Epithelial cell of proximal tubule (primary cell): ENCODE data around the gene GRIK3. TPM values are rescaled to one million over a fixed set of nuclear protein-coding genes. Genes with fewer than 3 reads are reported as not detected.

Experiments used
- DNase-seq: peaks from one replicate; pipeline ENCODE4 v3.0.0-alpha.2; 2011; ENCODE audit warnings: low read depth
- H3K4me3 ChIP-seq: 2 replicates; pipeline ENCODE4 v1.5.1; 2011; ENCODE audit warnings: low read depth, mild to moderate bottlenecking, low read length
- CTCF ChIP-seq: conservative IDR thresholded peaks from 2 replicates; pipeline ENCODE4 v1.5.1; 2012; ENCODE audit warnings: low read depth, mild to moderate bottlenecking, low read length
- total RNA-seq: library from RNA; depleted of rRNA; stranded (reverse); fragments of >200 nt; gene quantifications from 2 replicates; pipeline ENCODE4 v1.2.3, GENCODE V29; 2015

The GRIK3 gene
- total RNA-seq, 1 donor from 2014 or later: not detected

- TF ChIP-seq CTCF: no peak
- H3K4me3 ChIP-seq: no peak overlapping the region
- no peak for DNase-seq
These were observed 73.2 kb downstream of the GRIK3 start for GRCh38 chr1:36961062-36961615.

GRCh38 chr1:36956570-36956969 lies 77.7 kb downstream of the GRIK3 start:
- no peak for TF ChIP-seq CTCF
- DNase-seq: no peak
- no peak overlapping the region for H3K4me3 ChIP-seq

- H3K4me3 ChIP-seq: no peak overlapping the region
- no peak for TF ChIP-seq CTCF
- DNase-seq: no peak
These were observed 79.3 kb downstream of the GRIK3 start for GRCh38 chr1:36955016-36955415.

GRCh38 chr1:36953061-36953460 lies 81.3 kb downstream of the GRIK3 start:
- no peak overlapping the region for H3K4me3 ChIP-seq
- no peak for DNase-seq
- TF ChIP-seq CTCF: no peak

GRCh38 chr1:36951761-36952160 lies 82.6 kb downstream of the GRIK3 start:
- no peak overlapping the region for H3K4me3 ChIP-seq
- TF ChIP-seq CTCF: no peak
- DNase-seq: no peak

GRCh38 chr1:36951292-36951750 lies 83.0 kb downstream of the GRIK3 start:
- no peak for DNase-seq
- H3K4me3 ChIP-seq: no peak overlapping the region
- TF ChIP-seq CTCF: no peak

- TF ChIP-seq CTCF: no peak
- DNase-seq: no peak
- H3K4me3 ChIP-seq: no peak overlapping the region
These were observed 83.6 kb downstream of the GRIK3 start for GRCh38 chr1:36950604-36951291.
